Natural killer cell (primary cell): ENCODE data around the gene PIK3C2A. TPM values are rescaled to one million over a fixed set of nuclear protein-coding genes. Genes with fewer than 3 reads are reported as not detected.

Experiments
- ATAC-seq, 3 donors: fragments of 150-1000 bp in 2 of 3; fragments of 200-7000 bp in 1 of 3; cut with Tn5 transposase; 1 replicate in 1 of 3; 2 replicates in 2 of 3; pipeline ENCODE4 v1.10.0; 2021; ENCODE audit warnings: mild to moderate bottlenecking in 2 of 3, moderate library complexity in 2 of 3
- DNase-seq, 2 donors: peaks; one replicate each; pipeline versions ENCODE4 v3.0.0 to v3.0.0-alpha.2; 2013 to 2021; ENCODE audit warnings: mixed read lengths in 1 of 2
- H3K27ac ChIP-seq: one replicate; pipeline ENCODE4 v1.5.1; 2013; ENCODE audit warnings: mild to moderate bottlenecking, low read length
- H3K27me3 ChIP-seq: one replicate; pipeline ENCODE4 v1.6.1; 2013; ENCODE audit warnings: low read length; ENCODE audit not compliant: control insufficient read depth, insufficient read depth
- H3K36me3 ChIP-seq: one replicate; pipeline ENCODE4 v1.6.1; 2013; ENCODE audit warnings: low read length; ENCODE audit not compliant: control insufficient read depth, insufficient read depth
- H3K4me1 ChIP-seq: one replicate; pipeline ENCODE4 v1.6.1; 2013; ENCODE audit warnings: low read length; ENCODE audit not compliant: control insufficient read depth, insufficient read depth
- H3K4me3 ChIP-seq: one replicate; pipeline ENCODE4 v1.5.1; 2013; ENCODE audit warnings: low read length
- H3K9me3 ChIP-seq: one replicate; pipeline ENCODE4 v1.6.1; 2013; ENCODE audit warnings: low read length; ENCODE audit not compliant: control insufficient read depth, insufficient read depth
- H3K27ac Mint-ChIP-seq, 2 donors: one replicate each; pipeline ENCODE4 v1.8.0; 2022; ENCODE audit warnings: mild to moderate bottlenecking in 2 of 2, mixed read lengths in 2 of 2, moderate library complexity in 1 of 2
- H3K27me3 Mint-ChIP-seq, 2 donors: one replicate each; pipeline ENCODE4 v1.8.0; 2022; ENCODE audit warnings: low read depth in 2 of 2, mixed read lengths in 2 of 2
- H3K36me3 Mint-ChIP-seq: one replicate; pipeline ENCODE4 v1.8.0; 2022; ENCODE audit warnings: mixed read lengths
- H3K4me1 Mint-ChIP-seq, 2 donors: one replicate each; pipeline ENCODE4 v1.8.0; 2022; ENCODE audit warnings: mixed read lengths in 2 of 2
- H3K4me3 Mint-ChIP-seq: one replicate; pipeline ENCODE4 v1.8.0; 2022; ENCODE audit warnings: mild to moderate bottlenecking, moderate library complexity, mixed read lengths
- H3K9me3 Mint-ChIP-seq, 2 donors: one replicate each; pipeline ENCODE4 v1.8.0; 2022; ENCODE audit warnings: mixed read lengths in 2 of 2
- WGBS: methylation state at CpG from one replicate; pipeline ENCODE4 v1.1.7; 2013; ENCODE audit warnings: missing lambda C conversion rate; ENCODE audit not compliant: insufficient coverage; 5-methylcytosine and 5-hydroxymethylcytosine counted together
- intact Hi-C: fragments of 100-400 bp; cut with micrococcal nuclease; formaldehyde crosslinking; loops from one replicate; pipeline ENCODE4 v1.14.2; 2022
- total RNA-seq, 4 donors: library from RNA; stranded (reverse); fragments of 120-200 nt in 1 of 4; gene quantifications; one replicate each; pipeline versions ENCODE4 v1.2.3 to v1.2.4, GENCODE V29; 2013 to 2022
- TF ChIP-seq, protein P1 (sequence below): fragments of 200-600 bp; IDR thresholded peaks from one replicate; pipeline ENCODE4 v1.8.0; 2022; ENCODE audit warnings: antibody characterized with exemption

The PIK3C2A gene
- total RNA-seq, 3 donors from 2014 or later (not counting 1 experiment from before 2014, with no cell fraction given) = 68.2 to 82.3 (median 69.1) TPM

DNA sequence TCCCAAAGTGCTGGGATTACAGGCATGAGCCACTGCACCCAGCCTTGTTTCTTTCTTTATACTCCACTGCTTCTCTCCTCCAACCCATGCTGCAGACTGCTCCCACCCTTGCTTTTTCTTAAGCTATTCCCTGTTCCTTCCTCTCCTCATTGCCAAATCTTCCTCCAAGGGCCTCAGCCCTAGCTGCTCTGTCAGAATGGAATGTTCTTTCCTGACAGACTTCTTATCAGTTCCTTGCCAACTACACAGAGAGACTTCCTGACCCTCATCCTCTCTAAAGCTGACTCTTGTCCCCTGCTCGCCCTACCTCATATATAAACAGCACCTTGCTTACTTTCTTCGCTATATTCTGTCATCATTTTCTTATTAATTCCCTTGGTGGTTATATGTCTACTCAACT, 16.9 kb upstream of the PIK3C2A start:
- no peak overlapping the region for H3K27ac ChIP-seq
- H3K4me3 ChIP-seq = no peak overlapping the region
- WGBS = 63% methylated on average over 1 of the region's 2 CpGs
- Mint-ChIP-seq H3K27me3 (no peaks in the 10 kb centered on the region), H3K4me1 (no peaks in the 10 kb centered on the region), H3K4me3 (no peak overlapping the region), H3K9me3 (no peaks in the 10 kb centered on the region), H3K27ac (no peak overlapping the region), H3K36me3 (no peaks in the 10 kb centered on the region)
- TF ChIP-seq, protein P1, sequence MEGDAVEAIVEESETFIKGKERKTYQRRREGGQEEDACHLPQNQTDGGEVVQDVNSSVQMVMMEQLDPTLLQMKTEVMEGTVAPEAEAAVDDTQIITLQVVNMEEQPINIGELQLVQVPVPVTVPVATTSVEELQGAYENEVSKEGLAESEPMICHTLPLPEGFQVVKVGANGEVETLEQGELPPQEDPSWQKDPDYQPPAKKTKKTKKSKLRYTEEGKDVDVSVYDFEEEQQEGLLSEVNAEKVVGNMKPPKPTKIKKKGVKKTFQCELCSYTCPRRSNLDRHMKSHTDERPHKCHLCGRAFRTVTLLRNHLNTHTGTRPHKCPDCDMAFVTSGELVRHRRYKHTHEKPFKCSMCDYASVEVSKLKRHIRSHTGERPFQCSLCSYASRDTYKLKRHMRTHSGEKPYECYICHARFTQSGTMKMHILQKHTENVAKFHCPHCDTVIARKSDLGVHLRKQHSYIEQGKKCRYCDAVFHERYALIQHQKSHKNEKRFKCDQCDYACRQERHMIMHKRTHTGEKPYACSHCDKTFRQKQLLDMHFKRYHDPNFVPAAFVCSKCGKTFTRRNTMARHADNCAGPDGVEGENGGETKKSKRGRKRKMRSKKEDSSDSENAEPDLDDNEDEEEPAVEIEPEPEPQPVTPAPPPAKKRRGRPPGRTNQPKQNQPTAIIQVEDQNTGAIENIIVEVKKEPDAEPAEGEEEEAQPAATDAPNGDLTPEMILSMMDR = no peak
- H3K4me1 ChIP-seq = no peaks in the 10 kb centered on the region
- H3K36me3 ChIP-seq = no peaks in the 10 kb centered on the region
- intact Hi-C loops = no loop called here
- H3K9me3 ChIP-seq = no peaks in the 10 kb centered on the region
- ATAC-seq = no peak
- H3K27me3 ChIP-seq = no peaks in the 10 kb centered on the region
- DNase-seq = no peak

DNA sequence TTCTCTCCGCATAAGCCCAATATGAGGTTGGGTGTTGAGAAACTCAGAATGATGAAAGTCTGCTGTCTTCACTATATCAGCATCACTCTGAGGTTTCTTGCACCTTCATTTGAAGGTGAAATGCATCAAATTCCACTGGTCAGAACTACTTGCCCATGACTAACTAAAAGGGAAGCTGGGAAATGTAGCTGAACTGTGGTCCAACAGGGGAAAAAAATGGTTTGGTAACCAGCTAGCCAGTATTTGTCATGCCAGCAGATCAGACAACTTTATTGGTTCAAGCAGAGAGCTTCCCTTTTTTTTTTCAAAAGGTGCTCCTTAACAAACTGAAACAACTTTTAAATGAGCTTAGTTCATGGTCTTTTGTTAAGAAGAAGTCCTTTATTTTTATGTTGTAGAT, 14.2 kb upstream of the PIK3C2A start:
- no peak for ATAC-seq
- H3K27ac ChIP-seq = no peak overlapping the region

DNA sequence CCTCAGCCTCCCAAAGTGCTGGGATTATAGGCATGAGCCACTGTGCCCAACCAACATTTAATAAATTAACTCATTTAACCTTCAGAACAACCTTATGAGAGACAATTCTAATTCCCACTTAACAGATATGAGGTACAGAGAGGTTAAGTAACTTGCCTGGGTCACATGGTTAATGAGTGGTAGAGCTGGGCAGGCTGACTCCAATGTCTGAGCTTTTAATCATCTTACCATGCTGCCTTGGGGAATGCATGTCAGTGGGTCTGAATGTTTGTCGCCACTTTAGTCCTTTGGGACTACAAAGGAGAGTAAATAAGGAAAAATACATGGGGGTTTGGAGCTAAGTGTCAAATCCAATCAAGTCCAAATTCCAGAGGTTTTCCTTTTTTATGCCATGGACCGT, 11.2 kb upstream of the PIK3C2A start:
- Histone ChIP-seq H3K4me1 (no peaks in the 10 kb centered on the region), H3K27ac (no peak overlapping the region), H3K9me3 (no peaks in the 10 kb centered on the region), H3K36me3 (no peaks in the 10 kb centered on the region), H3K4me3 (no peak overlapping the region), H3K27me3 (no peaks in the 10 kb centered on the region)
- Mint-ChIP-seq H3K36me3 (no peaks in the 10 kb centered on the region), H3K4me3 (no peak overlapping the region), H3K4me1 (no peaks in the 10 kb centered on the region), H3K27ac (no peak overlapping the region), H3K9me3 (no peaks in the 10 kb centered on the region), H3K27me3 (no peaks in the 10 kb centered on the region)
- intact Hi-C loops = no loop called here
- WGBS = 100% methylated on average over 1 of the region's 2 CpGs
- ATAC-seq = no peak
- TF ChIP-seq, protein P1 = no peak
- DNase-seq = no peak

More for the DNA sequence above, 14.2 kb upstream of the PIK3C2A start:
- Mint-ChIP-seq H3K4me3 (no peak overlapping the region), H3K27me3 (no peaks in the 10 kb centered on the region), H3K4me1 (no peaks in the 10 kb centered on the region), H3K27ac (no peak overlapping the region), H3K9me3 (no peaks in the 10 kb centered on the region), H3K36me3 (no peaks in the 10 kb centered on the region)
- no peaks in the 10 kb centered on the region for H3K9me3 ChIP-seq
- no peaks in the 10 kb centered on the region for H3K27me3 ChIP-seq
- no peak overlapping the region for H3K4me3 ChIP-seq
- TF ChIP-seq, protein P1 = no peak
- no peaks in the 10 kb centered on the region for H3K4me1 ChIP-seq
- H3K36me3 ChIP-seq = no peaks in the 10 kb centered on the region
- DNase-seq = no peak
- 100% methylated on average over 1 of the region's 1 CpG for WGBS
- intact Hi-C loops = no loop called here

DNA sequence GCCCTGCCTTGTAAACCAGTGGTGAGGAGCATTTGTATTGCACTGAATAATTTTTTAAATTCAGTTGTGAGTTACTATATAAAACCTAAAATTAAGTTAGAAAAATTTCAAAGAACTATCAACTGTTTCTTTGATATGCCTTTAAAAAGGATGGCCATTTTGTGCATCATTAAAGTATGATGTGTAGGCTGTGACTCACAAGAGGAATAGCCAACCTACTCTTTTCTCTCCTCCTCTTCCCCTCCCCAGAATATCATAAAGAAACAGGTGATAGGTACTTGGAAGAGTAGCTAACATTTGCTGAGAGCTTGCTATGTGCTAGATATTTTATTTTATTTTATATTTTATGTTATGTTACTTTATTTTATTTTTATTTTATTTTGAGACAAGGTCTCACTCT, 10.6 kb upstream of the PIK3C2A start:
- H3K4me1 Mint-ChIP-seq = no peaks in the 10 kb centered on the region

More for the DNA sequence above, 10.6 kb upstream of the PIK3C2A start:
- no peak overlapping the region for H3K4me3 ChIP-seq
- no peak for DNase-seq
- Mint-ChIP-seq H3K27me3 (no peaks in the 10 kb centered on the region), H3K27ac (no peak overlapping the region), H3K36me3 (no peaks in the 10 kb centered on the region), H3K4me3 (no peak overlapping the region), H3K9me3 (no peaks in the 10 kb centered on the region)
- ATAC-seq = no peak
- no peaks in the 10 kb centered on the region for H3K36me3 ChIP-seq
- no peaks in the 10 kb centered on the region for H3K9me3 ChIP-seq
- no peaks in the 10 kb centered on the region for H3K27me3 ChIP-seq
- H3K4me1 ChIP-seq = no peaks in the 10 kb centered on the region
- no peak overlapping the region for H3K27ac ChIP-seq
- TF ChIP-seq, protein P1 = no peak
- intact Hi-C loops = no loop called here
